GM18951 (cell line): Measurements from ENCODE around the gene LMO1.

Experiments used
- POLR2A ChIP-seq: IDR thresholded peaks from 4 replicates; pipeline ENCODE4 v1.6.1; 2011; ENCODE audit warnings: mild to moderate bottlenecking; ENCODE audit not compliant: insufficient read length, insufficient read depth; ENCODE audit errors: extremely low read depth
- in situ Hi-C: fragments of 300-500 bp; cut with MboI; formaldehyde crosslinking; loops from one replicate; pipeline ENCODE4 v1.12.0; 2022; ENCODE audit warnings: low sequenced_read_pairs, mixed read lengths, inconsistent platforms; ENCODE audit not compliant: unreplicated experiment

Gene LMO1

DNA sequence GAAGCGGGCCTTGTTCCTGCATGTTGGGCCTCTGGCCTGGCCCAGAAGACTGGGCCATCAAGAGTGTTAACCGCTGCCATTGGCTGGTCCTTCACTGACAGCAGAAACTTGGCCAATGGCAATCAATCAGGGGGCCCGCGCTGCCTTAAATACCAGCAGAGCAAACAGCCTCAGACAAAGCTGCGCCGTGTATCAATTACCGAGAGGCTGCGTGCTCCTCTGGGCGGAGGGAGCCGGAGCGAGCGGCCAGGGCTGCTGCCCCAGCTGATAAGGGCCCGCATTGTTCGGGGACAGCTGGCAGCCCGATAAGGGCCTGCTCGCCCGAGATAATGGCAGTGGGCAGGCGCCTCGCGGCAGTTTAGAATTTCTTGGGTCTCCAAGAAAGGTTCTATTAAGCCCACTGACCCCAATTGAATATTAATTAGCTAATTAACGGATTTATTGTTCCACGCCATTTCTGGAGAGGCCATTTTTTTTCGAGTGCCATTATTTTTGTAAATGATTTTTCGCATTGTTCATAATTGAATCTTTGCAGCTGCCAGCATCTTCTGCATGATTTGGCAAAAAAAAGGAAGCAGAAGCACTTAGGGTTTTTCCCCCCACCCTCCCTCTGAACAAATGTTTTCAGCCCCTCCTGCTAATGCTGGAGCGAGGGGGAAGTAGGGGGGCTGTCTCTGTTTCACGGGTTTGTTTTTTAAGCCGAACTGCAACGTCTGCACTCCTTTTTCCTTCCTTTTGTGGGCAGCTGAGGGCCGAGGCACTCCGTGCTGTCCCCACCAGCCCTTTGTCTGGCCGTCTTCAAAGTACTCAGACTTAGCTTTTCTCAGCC, 57.2 kb downstream of the LMO1 start:
- no peak for TF ChIP-seq POLR2A
- in situ Hi-C loops: no loop called here

DNA sequence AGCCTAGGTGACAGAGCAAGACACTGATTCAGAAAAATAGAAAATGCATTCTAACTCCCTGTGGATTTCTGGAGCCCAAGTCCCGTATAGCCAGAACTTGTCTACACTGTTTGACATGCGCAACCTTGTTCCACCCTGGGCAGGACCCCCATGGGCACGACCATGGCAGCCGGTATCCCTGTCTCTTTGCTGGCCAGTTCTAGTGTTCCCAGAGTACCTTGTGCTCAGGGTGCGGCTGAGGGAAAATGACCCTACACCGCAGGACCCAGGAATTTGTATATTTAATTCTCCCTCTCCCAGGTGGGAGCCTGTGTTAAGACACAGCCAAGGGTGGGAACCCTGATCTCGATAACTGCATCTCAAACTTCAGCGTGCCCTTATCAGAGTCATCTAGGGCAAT, 58.1 kb downstream of the LMO1 start:
- TF ChIP-seq POLR2A: no peak
- in situ Hi-C loops: no loop called here

DNA sequence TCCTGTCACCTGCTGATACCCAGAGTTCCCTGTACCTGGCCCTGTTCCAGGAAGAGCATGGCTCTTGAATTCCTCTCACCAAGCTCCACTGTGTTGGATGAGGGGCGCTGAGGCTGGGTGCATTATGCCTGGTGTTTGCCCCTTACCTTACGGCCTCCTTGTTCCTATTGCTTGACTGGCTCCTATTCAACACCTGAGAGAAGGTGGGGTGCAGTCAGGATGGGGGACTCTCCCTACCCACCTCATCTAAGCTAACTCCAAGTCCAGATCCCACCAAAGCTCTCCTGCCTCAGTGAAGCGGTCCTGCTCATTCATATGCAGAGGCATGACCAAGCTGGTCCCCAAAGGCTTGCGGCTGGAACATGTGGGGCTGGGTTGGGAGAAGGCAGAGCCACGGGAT, 59.1 kb downstream of the LMO1 start:
- in situ Hi-C loops: no loop called here
- no peak for TF ChIP-seq POLR2A

DNA sequence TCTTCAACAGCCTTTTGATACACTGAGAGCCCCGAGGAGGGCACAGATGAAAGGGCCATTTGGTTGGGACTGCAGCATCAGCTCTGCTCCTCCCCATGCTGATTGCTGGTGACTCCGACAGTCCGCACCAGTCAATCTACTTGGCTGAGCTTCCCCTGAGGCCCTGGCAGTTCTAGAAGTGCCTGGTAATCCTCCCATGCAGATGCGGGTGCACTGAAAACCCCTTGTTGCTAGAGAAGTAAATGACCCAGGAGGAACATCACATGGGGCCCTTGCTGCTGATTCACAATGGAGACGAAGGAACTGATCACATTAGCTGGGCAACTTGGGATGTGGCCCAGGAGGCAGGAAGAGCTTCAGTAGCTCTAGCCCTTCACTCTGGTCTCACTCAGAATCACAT, 59.7 kb downstream of the LMO1 start:
- in situ Hi-C loops: no loop called here
- TF ChIP-seq POLR2A: no peak

DNA sequence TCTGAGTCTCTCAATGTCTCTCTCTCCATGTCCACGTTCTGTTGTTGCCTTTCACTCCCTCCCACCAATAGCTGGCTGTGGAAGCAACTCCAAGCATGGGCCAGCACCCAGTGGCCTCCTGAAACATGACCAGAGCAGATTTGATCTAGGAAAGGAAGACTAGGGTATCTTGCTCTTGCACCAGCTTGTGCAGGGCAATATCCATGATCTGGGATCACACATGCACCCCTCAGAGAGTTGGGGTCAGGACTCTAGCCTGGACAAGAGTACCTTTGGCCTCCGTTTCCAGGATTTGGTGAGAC, 60.3 kb downstream of the LMO1 start:
- in situ Hi-C loops: no loop called here
- no peak for TF ChIP-seq POLR2A

- TF ChIP-seq POLR2A: no peak
- in situ Hi-C loops: no loop called here
Measured at GRCh38 chr11:8202516-8203413, 60.9 kb downstream of the LMO1 start.

DNA sequence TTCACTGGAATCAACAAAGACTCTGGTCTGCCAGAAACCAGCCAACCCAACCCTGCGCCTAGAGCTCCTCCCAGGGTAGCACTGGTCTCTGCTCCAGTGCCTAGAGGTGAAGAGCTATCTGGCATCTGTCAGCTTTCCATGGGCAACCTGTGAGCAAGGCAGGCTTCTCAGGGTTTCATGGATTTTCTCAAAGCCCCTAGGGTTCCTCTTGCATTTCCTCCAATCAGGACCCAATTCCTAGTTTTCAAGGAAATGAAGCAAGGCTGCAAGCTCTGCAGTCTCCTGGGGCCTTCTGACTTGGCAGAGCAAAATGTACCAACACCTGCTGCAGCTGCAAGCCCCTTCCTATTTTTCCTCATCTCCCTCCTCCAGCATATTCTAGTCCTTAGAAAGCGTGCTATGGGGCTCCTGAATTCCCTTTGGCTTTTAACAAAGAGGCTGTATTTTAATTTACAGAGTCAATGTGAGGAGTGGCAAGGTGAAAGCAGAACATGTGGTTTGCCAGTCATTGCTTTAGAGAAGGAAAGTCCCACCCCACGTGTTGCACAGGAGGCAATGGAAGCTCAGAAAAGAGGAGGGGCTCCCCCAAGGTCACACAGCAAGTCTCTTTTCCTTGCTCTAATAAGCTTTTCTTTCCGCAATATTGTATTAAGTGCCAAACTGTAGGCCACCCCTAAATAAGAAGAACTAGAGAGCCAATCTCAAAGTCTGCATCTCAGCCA, 61.9 kb downstream of the LMO1 start:
- TF ChIP-seq POLR2A: no peak
- in situ Hi-C loops: no loop called here

DNA sequence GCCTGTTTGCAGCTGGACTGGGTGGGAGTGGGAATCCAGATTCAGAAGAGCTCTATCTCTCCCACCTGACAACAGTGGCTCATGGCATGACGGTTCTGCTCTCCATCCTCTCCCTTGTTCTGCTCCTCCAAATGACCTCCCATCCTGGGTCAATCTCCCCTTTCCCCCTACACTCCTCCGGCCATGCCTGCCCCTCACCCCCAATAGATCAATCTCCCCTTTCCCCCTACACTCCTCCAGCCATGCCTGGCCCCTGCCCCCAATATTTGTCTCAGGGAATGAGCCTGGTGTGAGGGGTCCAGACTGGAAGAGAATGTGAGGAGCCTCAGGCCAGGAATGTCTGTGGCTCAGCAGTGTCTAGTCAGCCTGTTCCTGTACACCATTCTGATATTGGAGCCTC, 64.0 kb downstream of the LMO1 start:
- TF ChIP-seq POLR2A: no peak

GRCh38 chr11:8196749-8197148, 66.9 kb downstream of the LMO1 start:
- in situ Hi-C loops: no loop called here
- no peak for TF ChIP-seq POLR2A

More for the DNA sequence above, 64.0 kb downstream of the LMO1 start:
- in situ Hi-C loops: no loop called here

DNA sequence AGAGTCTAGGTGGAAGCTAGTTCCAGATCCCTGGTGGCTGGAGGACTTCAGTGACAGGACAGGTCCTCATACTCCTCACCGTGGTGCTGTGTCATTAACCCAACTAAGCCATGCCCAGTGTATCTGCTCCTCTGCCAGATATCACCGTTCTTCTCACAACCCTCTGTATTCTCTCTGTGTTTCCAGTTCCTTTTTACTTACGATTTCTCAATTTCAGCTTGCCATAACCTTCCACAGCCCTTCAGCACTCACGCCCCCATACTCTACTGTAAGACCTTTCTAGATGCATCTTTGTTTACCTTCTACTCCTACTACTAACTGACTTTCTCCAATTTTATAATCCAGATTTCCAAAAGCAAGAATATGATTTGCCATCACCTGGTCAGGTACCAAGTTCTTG, 68.7 kb downstream of the LMO1 start:
- TF ChIP-seq POLR2A: no peak
- in situ Hi-C loops: no loop called here

GRCh38 chr11:8192896-8193209, 70.8 kb downstream of the LMO1 start:
- TF ChIP-seq POLR2A: no peak
- in situ Hi-C loops: no loop called here

- in situ Hi-C loops: no loop called here
- TF ChIP-seq POLR2A: no peak
Measured at GRCh38 chr11:8192016-8192895, 71.4 kb downstream of the LMO1 start.

GRCh38 chr11:8190431-8190830, 73.2 kb downstream of the LMO1 start:
- in situ Hi-C loops: no loop called here
- no peak for TF ChIP-seq POLR2A
